ENCODE data around the gene SORBS1. TPM values are rescaled to one million over a fixed set of nuclear protein-coding genes. Genes with fewer than 3 reads are reported as not detected.

Gene SORBS1
- total and polyA plus RNA-seq, 4 donors: 33.2 to 71.3 (median 44.1) TPM

DNA sequence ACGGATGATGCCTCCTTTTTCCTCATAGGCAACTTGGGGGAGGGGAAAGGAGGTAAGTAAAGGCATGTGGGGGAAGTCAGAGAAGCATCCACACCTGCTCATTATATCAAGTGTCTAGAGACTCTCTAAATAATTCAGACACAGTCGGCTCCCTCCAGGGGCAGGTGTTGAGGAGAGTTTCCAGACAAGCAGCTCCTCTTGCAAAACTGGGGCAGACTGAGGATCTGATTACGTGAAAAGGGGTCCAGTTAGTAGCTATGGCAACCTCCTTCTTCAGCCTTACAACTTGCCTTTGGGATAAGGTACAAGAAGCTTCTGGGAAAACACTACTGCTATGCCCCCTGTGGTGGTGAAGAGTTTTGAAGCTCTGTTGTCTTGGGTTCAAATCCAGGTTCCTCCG, 39.0 kb upstream of the SORBS1 start:
- Histone ChIP-seq H3K4me1 (ENCODE audit: control insufficient read depth in 4 of 4, insufficient read depth in 4 of 4, low read length in 3 of 4) (no peaks in the 10 kb centered on the region), H3K9me3 (ENCODE audit: control insufficient read depth in 4 of 4, low read length in 3 of 4) (no peaks in the 10 kb centered on the region), H3K27ac (ENCODE audit: low read depth in 1 of 2, low read length in 2 of 2) (no peak overlapping the region), H3K27me3 (ENCODE audit: control insufficient read depth in 4 of 4, insufficient read depth in 4 of 4, low read length in 3 of 4) (no peaks in the 10 kb centered on the region), H3K9ac (ENCODE audit: low read depth in 1 of 2, low read length in 2 of 2) (no peak overlapping the region), H3K4me3 (ENCODE audit: low read depth in 1 of 3, low read length in 3 of 3) (no peak overlapping the region), H3K36me3 (ENCODE audit: control insufficient read depth in 4 of 4, insufficient read depth in 3 of 4, low read depth in 1 of 4, low read length in 3 of 4) (peaks cover 0 to 3% (median under 1%) of the 10 kb centered on the region in 4 donors)
- no peak for DNase-seq (ENCODE audit: low spot score)
- no peak for TF ChIP-seq HNF4A (conservative IDR thresholded peaks at IDR 0.05)
- no peak for TF ChIP-seq FOXA1 (IDR thresholded peaks at IDR 0.05)
- no peak for TF ChIP-seq HNF4G (IDR thresholded peaks at IDR 0.05)
- no peak for TF ChIP-seq RXRA (IDR thresholded peaks at IDR 0.05)
- TF ChIP-seq NR2F2 (IDR thresholded peaks at IDR 0.05): no peak
- TF ChIP-seq REST (IDR thresholded peaks at IDR 0.05): no peak
- TF ChIP-seq TAF1 (conservative IDR thresholded peaks at IDR 0.05): no peak
- TF ChIP-seq, protein P1, sequence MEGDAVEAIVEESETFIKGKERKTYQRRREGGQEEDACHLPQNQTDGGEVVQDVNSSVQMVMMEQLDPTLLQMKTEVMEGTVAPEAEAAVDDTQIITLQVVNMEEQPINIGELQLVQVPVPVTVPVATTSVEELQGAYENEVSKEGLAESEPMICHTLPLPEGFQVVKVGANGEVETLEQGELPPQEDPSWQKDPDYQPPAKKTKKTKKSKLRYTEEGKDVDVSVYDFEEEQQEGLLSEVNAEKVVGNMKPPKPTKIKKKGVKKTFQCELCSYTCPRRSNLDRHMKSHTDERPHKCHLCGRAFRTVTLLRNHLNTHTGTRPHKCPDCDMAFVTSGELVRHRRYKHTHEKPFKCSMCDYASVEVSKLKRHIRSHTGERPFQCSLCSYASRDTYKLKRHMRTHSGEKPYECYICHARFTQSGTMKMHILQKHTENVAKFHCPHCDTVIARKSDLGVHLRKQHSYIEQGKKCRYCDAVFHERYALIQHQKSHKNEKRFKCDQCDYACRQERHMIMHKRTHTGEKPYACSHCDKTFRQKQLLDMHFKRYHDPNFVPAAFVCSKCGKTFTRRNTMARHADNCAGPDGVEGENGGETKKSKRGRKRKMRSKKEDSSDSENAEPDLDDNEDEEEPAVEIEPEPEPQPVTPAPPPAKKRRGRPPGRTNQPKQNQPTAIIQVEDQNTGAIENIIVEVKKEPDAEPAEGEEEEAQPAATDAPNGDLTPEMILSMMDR (IDR thresholded peaks at IDR 0.05; ENCODE audit: low read depth, low read length, missing input control): no peak
- TF ChIP-seq SP1 (IDR thresholded peaks at IDR 0.05): no peak
- WGBS: 89% methylated on average over 4 of the region's 4 CpGs

DNA sequence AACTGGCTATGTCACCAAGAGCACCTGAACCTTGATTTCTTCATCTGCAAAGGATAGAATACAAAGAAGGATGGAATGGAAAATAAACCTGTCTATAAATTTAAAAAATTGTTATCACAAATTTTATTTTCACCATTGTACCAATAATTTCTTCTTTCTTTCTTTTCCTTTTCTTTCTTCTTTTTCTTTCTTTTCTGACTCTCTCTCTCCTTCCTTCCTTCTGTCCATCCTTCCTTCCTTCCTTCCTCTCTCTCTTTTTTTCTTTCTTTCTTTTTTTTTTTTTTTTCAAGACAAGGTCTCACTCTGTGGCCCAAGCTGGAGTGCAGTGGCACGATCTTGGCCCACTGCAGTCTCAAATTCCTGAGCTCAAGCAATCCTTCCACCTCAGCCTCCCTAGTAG, 36.6 kb upstream of the SORBS1 start:
- no peak overlapping the region for H3K27ac ChIP-seq (ENCODE audit: low read depth in 1 of 2, low read length in 2 of 2)
- H3K9me3 ChIP-seq (ENCODE audit: control insufficient read depth in 4 of 4, low read length in 3 of 4): no peaks in the 10 kb centered on the region
- H3K9ac ChIP-seq (ENCODE audit: low read depth in 1 of 2, low read length in 2 of 2): no peak overlapping the region
- TF ChIP-seq YY1 (IDR thresholded peaks at IDR 0.05): no peak
- peak in 1 of 2 donors; percentile 9 for TF ChIP-seq HNF4A (conservative IDR thresholded peaks at IDR 0.05)
- no peak for DNase-seq (ENCODE audit: low spot score)
- no peaks in the 10 kb centered on the region for H3K36me3 ChIP-seq (ENCODE audit: control insufficient read depth in 4 of 4, insufficient read depth in 3 of 4, low read depth in 1 of 4, low read length in 3 of 4)
- H3K4me1 ChIP-seq (ENCODE audit: control insufficient read depth in 4 of 4, insufficient read depth in 4 of 4, low read length in 3 of 4): no peaks in the 10 kb centered on the region
- H3K27me3 ChIP-seq (ENCODE audit: control insufficient read depth in 4 of 4, insufficient read depth in 4 of 4, low read length in 3 of 4): no peaks in the 10 kb centered on the region
- WGBS: 95% methylated on average over 1 of the region's 1 CpG
- no peak overlapping the region for H3K4me3 ChIP-seq (ENCODE audit: low read depth in 1 of 3, low read length in 3 of 3)

DNA sequence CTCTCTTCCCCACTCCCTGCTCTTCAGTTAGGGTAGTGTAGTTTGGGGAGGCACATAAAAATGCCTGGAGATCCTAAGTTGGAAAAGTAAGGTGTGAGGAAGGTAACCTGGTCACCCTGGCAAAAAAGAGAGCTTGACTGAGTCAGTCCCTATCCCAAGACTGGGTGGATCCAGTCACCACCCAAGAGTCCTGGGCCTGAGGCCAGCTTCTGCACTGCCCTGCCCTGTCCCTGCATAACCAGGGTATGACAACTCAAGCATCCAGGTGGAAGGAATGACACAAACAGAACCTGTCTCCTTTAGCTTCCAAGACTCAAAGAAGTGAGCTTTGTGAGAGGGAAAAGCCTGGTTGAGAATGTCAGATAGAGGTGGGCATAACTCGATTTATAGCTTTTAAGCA, 26.9 kb upstream of the SORBS1 start:
- TF ChIP-seq HNF4G (IDR thresholded peaks at IDR 0.05) (no peak), RXRA (IDR thresholded peaks at IDR 0.05) (no peak), NR2F2 (IDR thresholded peaks at IDR 0.05) (no peak), REST (IDR thresholded peaks at IDR 0.05) (no peak), RAD21 (IDR thresholded peaks at IDR 0.05) (no peak), HNF4A (conservative IDR thresholded peaks at IDR 0.05) (no peak)
- no peak overlapping the region for H3K9ac ChIP-seq (ENCODE audit: low read depth in 1 of 2, low read length in 2 of 2)
- WGBS: 84% methylated on average over 1 of the region's 1 CpG

More for the DNA sequence above, 26.9 kb upstream of the SORBS1 start:
- Histone ChIP-seq H3K27ac (ENCODE audit: low read depth in 1 of 2, low read length in 2 of 2) (no peak overlapping the region), H3K4me1 (ENCODE audit: control insufficient read depth in 4 of 4, insufficient read depth in 4 of 4, low read length in 3 of 4) (no peaks in the 10 kb centered on the region), H3K4me3 (ENCODE audit: low read depth in 1 of 3, low read length in 3 of 3) (no peak overlapping the region), H3K36me3 (ENCODE audit: control insufficient read depth in 4 of 4, insufficient read depth in 3 of 4, low read depth in 1 of 4, low read length in 3 of 4) (no peaks in the 10 kb centered on the region), H3K9me3 (ENCODE audit: control insufficient read depth in 4 of 4, low read length in 3 of 4) (no peaks in the 10 kb centered on the region), H3K27me3 (ENCODE audit: control insufficient read depth in 4 of 4, insufficient read depth in 4 of 4, low read length in 3 of 4) (no peaks in the 10 kb centered on the region)
- DNase-seq (ENCODE audit: low spot score): no peak

All from liver (tissue), 9 donors.